OCI-LY3 (cell line): ENCODE data around the gene STAP2.

Experiments used
- EZH2phosphoT487 ChIP-seq: fragments of 200-600 bp; shearing (Covaris generic); IDR thresholded peaks from 2 replicates; pipeline ENCODE4 v1.6.1; 2018; ENCODE audit warnings: antibody characterized with exemption, mixed run types, low read depth
- TF ChIP-seq, protein P1 (sequence below): fragments of 200-600, 300-600 bp; sonication (generic); IDR thresholded peaks from 2 replicates; pipeline ENCODE4 v1.5.1; 2014; ENCODE audit warnings: antibody characterized with exemption, low read length, low read depth

- no peak for TF ChIP-seq EZH2phosphoT487
- TF ChIP-seq, protein P1, sequence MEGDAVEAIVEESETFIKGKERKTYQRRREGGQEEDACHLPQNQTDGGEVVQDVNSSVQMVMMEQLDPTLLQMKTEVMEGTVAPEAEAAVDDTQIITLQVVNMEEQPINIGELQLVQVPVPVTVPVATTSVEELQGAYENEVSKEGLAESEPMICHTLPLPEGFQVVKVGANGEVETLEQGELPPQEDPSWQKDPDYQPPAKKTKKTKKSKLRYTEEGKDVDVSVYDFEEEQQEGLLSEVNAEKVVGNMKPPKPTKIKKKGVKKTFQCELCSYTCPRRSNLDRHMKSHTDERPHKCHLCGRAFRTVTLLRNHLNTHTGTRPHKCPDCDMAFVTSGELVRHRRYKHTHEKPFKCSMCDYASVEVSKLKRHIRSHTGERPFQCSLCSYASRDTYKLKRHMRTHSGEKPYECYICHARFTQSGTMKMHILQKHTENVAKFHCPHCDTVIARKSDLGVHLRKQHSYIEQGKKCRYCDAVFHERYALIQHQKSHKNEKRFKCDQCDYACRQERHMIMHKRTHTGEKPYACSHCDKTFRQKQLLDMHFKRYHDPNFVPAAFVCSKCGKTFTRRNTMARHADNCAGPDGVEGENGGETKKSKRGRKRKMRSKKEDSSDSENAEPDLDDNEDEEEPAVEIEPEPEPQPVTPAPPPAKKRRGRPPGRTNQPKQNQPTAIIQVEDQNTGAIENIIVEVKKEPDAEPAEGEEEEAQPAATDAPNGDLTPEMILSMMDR: no peak
These were observed 35.2 kb upstream of the STAP2 start for GRCh38 chr19:4373601-4374497.
